HG02852 (cell line): ENCODE results near the gene CDK8.
"Not testable (repeated sequence)": the region's sequence is repeated elsewhere in the genome, so short reads cannot be mapped to it uniquely, and the experiment has no call there.

ENCODE experiments used
- ATAC-seq: cut with Tn5 transposase; IDR thresholded peaks from one replicate; pipeline ENCODE4 v1.9.1; 2021; ENCODE audit warnings: mild to moderate bottlenecking, moderate library complexity; ENCODE audit not compliant: unreplicated experiment

Gene CDK8

GRCh38 chr13:26310470-26310869 is 56.5 kb downstream of the CDK8 start:
- no peak for ATAC-seq

- ATAC-seq = not testable (repeated sequence)
Measured at GRCh38 chr13:26312019-26312418, 58.1 kb downstream of the CDK8 start.

- not testable (repeated sequence) for ATAC-seq
Measured at GRCh38 chr13:26316095-26316494, 62.2 kb downstream of the CDK8 start.

GRCh38 chr13:26320766-26321165 is 66.8 kb downstream of the CDK8 start:
- ATAC-seq = no peak

GRCh38 chr13:26323127-26323526 is 69.2 kb downstream of the CDK8 start:
- ATAC-seq = no peak

GRCh38 chr13:26323764-26324163 is 69.8 kb downstream of the CDK8 start:
- no peak for ATAC-seq

- ATAC-seq = no peak
Measured at GRCh38 chr13:26324294-26324693, 70.4 kb downstream of the CDK8 start.

- ATAC-seq = no peak
Measured at GRCh38 chr13:26324867-26325266, 70.9 kb downstream of the CDK8 start.

- peak; percentile 60 for ATAC-seq
Measured at GRCh38 chr13:26325876-26326275, 71.9 kb downstream of the CDK8 start.

GRCh38 chr13:26326562-26326961 is 72.6 kb downstream of the CDK8 start:
- ATAC-seq = no peak

GRCh38 chr13:26327940-26328725 is 74.2 kb downstream of the CDK8 start:
- ATAC-seq = no peak

- ATAC-seq = no peak
Measured at GRCh38 chr13:26335158-26335557, 81.2 kb downstream of the CDK8 start.

GRCh38 chr13:26340807-26341206 is 86.9 kb downstream of the CDK8 start:
- no peak for ATAC-seq

- no peak for ATAC-seq
Measured at GRCh38 chr13:26342898-26343297, 89.0 kb downstream of the CDK8 start.

GRCh38 chr13:26343816-26344215 is 89.9 kb downstream of the CDK8 start:
- no peak for ATAC-seq

- no peak for ATAC-seq
Measured at GRCh38 chr13:26344980-26345379, 91.1 kb downstream of the CDK8 start.

GRCh38 chr13:26348966-26349365 is 95.0 kb downstream of the CDK8 start:
- ATAC-seq = no peak

GRCh38 chr13:26362261-26362660 is 108.3 kb downstream of the CDK8 start:
- no peak for ATAC-seq

GRCh38 chr13:26370553-26370952 is 116.6 kb downstream of the CDK8 start:
- ATAC-seq = no peak

- no peak for ATAC-seq
Measured at GRCh38 chr13:26372747-26373146, 118.8 kb downstream of the CDK8 start.

- no peak for ATAC-seq
Measured at GRCh38 chr13:26376430-26376829, 122.5 kb downstream of the CDK8 start.

- no peak for ATAC-seq
Measured at GRCh38 chr13:26377038-26377437, 123.1 kb downstream of the CDK8 start.

- no peak for ATAC-seq
Measured at GRCh38 chr13:26378116-26378515, 124.2 kb downstream of the CDK8 start.
